SKM-1 treated with dmso at 0.1 percent for 144 hours (cell line): Measurements from ENCODE around the gene VASN.

Experiments used
- DNase-seq: peaks from one replicate; lab custom pipeline; 2025; ENCODE audit not compliant: unreplicated experiment; lab: John Stamatoyannopoulos, UW

Gene VASN

DNA sequence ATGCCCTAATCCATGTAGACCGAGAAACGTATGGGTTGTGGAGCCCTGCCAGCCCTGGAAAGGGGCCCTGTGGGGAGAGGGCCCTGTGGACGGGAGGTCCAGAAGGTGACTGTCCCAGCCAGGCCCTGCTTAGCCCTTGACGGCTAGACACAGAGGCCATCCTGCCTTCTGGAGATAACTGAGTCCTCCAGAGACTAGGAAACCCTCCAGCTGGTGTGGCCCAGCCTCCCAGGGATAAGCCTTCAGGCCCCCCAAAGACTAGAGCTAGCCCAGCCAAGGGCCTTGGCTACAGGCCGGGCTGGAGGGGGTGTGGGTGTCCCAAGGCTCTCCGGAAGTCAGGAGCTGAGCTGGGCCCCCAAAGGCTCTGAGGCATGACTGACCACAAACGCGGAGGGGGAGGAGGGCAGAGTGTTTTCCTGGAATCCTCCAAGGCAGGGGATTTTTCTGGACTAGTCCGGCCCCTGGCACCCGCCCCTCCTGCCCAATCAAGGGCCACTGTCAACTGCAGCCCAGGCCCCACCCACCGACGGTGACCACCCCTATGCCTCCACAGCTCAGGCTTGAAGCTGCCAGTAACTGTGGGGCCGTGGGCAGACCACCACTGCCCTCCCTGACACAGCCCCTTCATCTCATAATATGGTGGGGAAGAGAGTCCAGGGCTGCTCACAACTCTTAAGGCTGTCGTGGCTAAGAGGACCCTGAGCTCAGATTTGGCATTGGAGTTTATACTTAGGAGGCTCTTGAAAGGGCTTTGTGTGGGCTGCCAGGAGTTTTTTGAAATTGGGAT is 885 bp upstream of the VASN start:
- DNase-seq, result no peak

- DNase-seq, result no peak
These were observed 441 bp downstream of the VASN start for GRCh38 chr16:4372001-4372577.

DNA sequence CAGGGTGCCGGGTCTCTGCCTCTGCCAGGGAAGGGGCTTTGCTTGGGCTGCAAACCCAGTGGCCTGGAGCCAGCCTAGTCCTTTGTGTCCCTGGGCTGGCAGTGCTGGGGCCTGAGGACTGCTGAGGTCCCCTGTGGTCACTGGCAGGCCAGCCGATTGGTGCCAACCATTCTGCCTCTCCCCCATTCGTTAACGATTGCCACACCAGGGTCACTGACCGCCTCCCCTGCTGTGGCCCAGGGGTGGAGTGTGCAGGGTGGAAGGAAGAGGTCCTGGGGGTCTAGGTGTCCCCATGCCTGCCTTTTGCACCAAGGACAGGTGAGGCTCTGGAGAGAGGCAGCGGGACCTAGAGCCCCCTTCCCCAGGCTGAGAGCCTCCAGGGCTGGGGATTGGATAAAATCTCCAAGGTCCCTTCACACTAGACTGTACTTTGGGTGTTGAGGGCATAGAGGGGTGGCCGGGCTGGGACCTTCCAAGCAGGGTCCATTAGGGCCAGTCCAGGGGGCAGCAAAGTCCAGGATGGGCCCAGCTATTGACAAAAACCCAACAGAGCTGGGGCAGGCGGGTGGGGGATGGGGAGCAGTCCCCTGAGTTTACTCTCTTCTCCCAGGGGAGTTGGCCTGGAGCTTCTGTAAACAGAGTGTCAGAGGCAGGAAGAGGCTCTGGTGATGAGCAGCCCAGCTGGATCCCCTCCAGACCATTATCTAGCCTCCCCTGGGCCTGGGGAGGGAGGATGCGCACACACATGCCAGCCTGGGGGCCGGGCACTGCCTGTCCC is 1.1 kb downstream of the VASN start:
- DNase-seq, result no peak

GRCh38 chr16:4373356-4373908 is 1.8 kb downstream of the VASN start:
- DNase-seq, result no peak

- no peak for DNase-seq
These were observed 2.5 kb downstream of the VASN start for GRCh38 chr16:4373909-4374742.

- no peak for DNase-seq
These were observed 4.1 kb downstream of the VASN start for GRCh38 chr16:4375717-4376116.

- no peak for DNase-seq
These were observed 4.7 kb downstream of the VASN start for GRCh38 chr16:4376126-4376892.

DNA sequence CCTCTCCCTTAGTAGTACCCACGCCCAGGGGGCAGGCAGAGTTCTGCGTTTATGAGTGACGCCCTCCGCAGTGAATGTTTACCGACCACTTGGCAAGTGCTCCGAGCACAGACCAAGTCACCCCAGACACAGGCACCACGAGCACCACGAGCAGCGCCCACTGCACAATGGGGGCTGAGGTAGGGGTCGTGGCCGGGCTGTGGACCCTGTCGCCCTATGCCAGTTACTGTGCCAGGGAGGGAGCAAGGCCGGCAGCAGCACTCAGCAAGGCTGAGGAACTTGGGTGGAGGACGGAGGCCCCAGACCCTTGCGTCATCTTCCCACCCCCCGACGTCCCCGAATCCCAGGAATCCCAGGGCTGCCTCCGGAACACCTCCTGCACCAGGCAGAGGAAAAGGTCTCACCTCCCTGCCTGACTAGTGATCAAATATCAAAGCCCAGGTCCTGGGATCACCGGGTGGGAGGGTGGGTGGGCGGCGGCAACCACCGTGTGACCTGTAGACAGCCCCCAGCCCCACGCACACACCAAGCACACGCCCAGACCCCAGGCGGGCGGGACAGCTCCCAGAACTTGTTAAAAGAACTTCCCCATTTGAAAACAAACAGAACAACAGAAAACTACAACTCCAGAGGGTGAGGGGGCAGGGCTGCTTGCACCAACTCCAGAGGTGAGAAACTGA is 5.4 kb downstream of the VASN start:
- DNase-seq, result no peak

DNA sequence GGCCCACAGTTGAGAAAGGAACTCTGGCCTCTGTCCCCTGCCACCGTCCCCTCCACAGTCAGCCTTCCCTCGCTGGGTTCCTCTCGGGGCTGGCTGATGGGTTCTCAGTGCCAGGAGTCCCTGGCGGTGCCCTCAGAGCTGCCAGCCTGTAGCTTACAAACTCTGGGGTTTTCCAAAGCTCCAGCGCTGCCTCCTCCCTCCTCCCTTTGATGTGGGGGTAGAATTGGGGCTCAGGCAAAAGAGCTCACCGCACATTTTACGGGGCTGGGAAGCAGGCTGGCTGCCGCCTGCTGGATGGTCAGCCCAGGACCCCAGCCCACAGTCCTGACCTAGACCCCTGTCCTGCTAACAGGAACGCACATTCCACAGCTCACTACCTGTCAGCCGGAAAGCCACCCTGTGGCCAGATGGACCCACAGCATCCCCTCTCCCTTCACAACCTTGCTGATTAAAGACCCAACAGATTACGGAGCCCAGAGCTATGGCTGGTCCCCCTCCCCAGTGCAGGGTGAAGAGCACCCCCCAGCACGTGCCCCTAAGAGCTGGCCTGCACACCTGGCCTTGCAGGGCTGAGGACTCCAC is 6.0 kb downstream of the VASN start:
- no peak for DNase-seq

- DNase-seq, result no peak
These were observed 6.6 kb downstream of the VASN start for GRCh38 chr16:4378161-4378666.

DNA sequence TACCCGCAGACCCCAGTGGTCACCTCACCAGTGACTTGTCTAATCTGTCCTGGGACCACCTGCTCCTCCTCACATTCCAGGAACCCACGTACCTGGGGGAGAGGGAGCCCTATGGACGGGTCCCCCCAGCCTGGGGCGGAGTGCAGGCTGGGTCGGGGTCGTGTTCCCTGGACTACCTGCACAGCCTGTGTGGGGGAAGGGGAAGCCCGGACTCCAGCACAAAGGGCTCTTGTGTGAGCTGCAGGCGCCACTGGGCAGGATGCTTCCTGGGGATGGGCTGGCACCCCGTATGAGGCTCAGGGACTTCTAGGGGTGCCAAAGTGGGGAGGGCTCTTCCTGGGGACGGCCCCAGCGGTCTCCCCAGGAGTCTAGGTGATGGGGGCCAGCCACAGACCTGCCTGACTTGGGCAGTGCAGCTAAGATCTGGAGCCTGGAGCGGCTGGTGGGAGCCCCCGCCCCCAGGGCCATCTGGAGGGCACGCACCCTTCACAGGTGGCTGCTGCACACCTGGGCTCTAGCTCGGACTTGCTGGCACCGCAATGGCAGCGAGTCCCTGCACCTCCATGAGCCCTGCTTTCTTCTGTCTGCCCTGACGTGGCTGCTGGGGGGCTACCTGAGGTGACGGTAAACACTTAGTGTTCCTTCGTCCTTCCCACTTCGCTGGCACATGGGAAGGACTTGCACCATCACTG is 7.5 kb downstream of the VASN start:
- no peak for DNase-seq

DNA sequence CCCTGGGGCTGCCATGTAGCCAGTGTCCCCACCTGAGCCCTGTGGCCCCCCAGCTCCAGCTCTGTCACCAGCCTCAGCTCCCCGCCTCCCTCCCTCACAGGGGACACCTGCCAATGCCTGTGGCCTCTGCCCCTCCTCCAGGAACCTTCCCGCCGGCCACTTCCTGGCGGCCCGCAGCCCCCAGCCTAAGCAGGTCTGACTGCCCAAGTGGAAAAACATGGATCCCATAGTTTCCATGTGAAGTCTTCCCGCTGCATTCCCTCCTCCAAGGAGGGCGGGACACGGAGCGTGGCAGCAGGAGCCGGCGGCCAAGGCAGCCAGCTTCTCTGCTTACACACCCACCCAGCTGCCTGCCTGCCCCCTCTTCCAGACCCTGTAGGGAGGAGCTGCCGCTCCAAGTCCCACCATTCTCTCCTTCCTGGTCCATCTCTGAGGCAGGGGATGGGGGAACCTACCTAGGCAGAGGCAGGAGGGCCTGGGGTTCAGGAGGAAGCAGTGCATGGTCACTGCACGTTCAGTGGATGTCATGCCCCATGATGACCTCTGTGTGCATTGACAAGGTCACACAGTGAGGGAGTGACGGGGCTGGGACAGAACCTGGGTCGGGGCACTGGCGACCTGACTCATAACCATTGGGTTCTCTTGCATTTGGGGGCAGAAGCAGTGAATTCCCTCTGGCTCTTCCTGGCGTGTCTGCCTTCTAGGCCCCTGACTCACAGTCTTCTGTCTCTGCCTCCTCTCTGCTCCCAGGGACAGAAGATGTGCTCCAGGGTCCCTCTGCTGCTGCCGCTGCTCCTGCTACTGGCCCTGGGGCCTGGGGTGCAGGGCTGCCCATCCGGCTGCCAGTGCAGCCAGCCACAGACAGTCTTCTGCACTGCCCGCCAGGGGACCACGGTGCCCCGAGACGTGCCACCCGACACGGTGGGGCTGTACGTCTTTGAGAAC is 8.7 kb downstream of the VASN start:
- DNase-seq, result no peak

- DNase-seq, result no peak
These were observed 9.7 kb downstream of the VASN start for GRCh38 chr16:4381072-4381934.

GRCh38 chr16:4381935-4382794 is 10.5 kb downstream of the VASN start:
- DNase-seq, result no peak

- no peak for DNase-seq
These were observed 11.2 kb downstream of the VASN start for GRCh38 chr16:4382795-4383357.
